Epithelial cell of proximal tubule (primary cell): Measurements from ENCODE around the gene TMEM54. TPM values are rescaled to one million over a fixed set of nuclear protein-coding genes. Genes with fewer than 3 reads are reported as not detected.

Experiments used
- DNase-seq: peaks from one replicate; pipeline ENCODE4 v3.0.0-alpha.2; 2011; ENCODE audit warnings: low read depth
- H3K4me3 ChIP-seq: 2 replicates; pipeline ENCODE4 v1.5.1; 2011; ENCODE audit warnings: low read depth, mild to moderate bottlenecking, low read length
- total RNA-seq: library from RNA; depleted of rRNA; stranded (reverse); fragments of >200 nt; gene quantifications from 2 replicates; pipeline ENCODE4 v1.2.3, GENCODE V29; 2015
- TF ChIP-seq, protein P1 (sequence below): conservative IDR thresholded peaks from 2 replicates; pipeline ENCODE4 v1.5.1; 2012; ENCODE audit warnings: low read depth, mild to moderate bottlenecking, low read length

Gene TMEM54
- total RNA-seq, 1 donor from 2014 or later = 131 TPM

DNA sequence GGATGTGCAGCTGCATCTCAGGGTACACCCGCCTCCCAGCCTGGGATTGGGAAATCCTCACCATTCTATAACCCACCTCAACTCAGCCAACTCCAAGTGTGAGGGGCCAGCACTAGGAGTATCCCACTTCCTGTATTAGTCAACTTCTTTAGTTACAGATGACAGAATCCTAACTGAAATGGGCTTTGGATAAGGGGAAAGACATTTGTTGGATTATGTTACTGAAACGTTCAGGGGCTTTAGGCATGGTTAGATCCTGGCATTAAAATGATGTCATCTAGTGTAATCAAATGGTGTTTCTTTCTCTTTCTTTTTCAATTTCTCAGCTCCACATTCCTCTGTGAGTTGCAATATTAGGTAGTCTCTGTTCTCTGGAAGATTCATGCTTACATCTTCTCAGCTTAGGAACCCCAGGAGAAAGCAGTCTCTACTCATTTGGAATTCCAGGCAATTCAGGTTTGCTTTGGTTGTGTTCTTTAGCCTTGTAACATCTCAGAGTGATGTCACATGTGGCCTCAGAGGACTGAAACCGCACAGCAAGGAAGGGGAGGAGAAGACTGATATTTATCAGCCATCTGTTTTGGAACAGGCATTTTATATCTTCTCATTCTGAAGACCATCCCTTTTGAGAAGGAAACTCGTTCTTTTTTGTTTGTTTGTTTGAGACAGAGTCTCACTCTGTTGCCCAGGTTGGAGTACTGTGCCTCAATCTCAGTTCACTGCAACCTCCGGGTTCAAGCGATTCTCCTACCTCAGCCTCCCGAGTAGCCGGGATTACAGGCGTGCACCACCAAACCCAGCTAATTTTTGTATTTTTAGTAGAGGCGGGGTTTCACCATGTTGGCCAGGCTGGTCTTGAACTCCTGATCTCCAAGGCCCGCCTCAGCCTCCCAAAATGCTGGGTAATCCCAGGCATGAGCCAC lies 18.9 kb upstream of the TMEM54 start:
- DNase-seq = peak; percentile 64
- peak overlapping the region; percentile 24 for H3K4me3 ChIP-seq
- TF ChIP-seq, protein P1, sequence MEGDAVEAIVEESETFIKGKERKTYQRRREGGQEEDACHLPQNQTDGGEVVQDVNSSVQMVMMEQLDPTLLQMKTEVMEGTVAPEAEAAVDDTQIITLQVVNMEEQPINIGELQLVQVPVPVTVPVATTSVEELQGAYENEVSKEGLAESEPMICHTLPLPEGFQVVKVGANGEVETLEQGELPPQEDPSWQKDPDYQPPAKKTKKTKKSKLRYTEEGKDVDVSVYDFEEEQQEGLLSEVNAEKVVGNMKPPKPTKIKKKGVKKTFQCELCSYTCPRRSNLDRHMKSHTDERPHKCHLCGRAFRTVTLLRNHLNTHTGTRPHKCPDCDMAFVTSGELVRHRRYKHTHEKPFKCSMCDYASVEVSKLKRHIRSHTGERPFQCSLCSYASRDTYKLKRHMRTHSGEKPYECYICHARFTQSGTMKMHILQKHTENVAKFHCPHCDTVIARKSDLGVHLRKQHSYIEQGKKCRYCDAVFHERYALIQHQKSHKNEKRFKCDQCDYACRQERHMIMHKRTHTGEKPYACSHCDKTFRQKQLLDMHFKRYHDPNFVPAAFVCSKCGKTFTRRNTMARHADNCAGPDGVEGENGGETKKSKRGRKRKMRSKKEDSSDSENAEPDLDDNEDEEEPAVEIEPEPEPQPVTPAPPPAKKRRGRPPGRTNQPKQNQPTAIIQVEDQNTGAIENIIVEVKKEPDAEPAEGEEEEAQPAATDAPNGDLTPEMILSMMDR = no peak

DNA sequence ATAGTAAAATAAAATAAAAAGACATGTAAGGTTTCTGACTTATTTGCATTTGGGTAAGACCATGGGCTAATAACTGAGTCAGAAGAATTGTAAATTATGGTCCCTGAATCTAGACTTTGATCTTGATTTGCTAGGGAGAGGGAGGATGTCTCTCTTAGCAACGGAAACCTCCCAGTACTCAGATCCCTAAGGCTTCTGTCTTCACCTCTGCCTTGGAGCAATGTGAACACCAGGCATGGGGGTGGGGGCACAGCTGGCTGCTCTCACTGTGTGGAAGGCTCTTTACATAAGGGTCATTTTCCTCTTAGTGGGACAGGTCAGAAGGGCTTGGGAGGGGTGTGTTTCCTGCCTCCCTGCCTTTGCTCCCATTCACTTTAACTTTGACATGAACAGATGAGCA lies 17.0 kb upstream of the TMEM54 start:
- no peak overlapping the region for H3K4me3 ChIP-seq
- DNase-seq = no peak
- TF ChIP-seq, protein P1 = no peak

DNA sequence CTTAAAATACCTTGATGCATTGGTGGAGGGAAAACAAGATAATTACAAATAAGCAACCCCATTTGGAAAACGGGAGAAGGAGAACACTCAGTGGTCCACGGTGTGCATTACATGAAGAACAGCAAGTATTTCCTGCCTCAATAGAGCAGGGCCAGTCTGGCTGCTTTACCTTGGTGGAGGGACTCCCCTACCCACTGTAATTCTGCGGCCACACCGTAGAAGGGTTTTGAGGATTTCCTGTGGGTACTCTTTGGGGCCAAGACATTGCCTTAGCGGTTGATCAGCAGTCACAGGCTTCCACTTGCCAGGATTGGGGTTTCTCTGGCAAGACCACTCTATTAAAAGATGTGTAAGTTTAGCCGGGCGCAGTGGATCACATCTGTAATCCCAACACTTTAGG lies 16.3 kb upstream of the TMEM54 start:
- no peak overlapping the region for H3K4me3 ChIP-seq

DNA sequence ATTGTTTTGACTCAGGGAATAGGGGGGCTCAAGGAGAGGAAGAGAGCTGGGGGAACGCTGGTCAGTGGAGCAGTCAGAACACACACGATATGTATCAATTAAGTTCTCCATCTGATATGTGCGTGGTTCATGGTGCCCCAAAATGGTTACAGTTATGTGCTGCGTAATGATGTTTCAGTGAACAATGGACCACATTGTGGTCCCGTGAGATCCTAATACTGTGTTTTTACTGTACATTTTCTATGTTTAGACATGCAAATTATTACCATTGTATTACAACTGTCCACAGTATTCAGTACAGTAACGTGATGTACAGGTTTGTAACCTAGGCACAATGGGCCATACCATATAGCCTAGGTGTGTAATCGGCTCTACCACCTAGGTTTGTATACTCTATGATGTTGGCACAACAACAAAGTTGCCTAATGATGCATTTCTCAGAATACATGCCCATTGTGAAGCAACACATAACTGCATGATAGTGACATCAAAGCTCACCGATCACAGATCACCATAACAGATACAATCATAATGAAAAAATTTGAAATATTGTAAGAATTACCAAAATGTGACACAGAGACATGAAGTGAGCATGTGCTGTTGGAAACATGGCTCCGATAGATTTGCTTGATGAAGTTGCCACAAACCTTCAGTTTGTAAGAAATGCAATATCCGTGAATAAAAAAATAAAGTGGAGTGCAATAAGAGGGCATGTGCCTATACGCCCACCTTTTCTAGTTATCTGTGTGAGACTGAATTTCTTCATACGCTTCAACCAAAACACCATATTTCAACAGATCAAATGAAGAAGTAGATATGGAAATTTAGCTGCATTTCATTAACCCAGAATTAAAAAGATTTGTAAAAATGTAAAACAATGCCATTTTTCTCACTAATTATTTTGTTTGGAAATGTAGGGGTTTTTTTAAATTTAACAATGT lies 14.8 kb upstream of the TMEM54 start:
- DNase-seq = no peak
- TF ChIP-seq, protein P1 = no peak
- H3K4me3 ChIP-seq = no peak overlapping the region

More for the DNA sequence above, 16.3 kb upstream of the TMEM54 start:
- no peak for DNase-seq
- TF ChIP-seq, protein P1 = no peak

DNA sequence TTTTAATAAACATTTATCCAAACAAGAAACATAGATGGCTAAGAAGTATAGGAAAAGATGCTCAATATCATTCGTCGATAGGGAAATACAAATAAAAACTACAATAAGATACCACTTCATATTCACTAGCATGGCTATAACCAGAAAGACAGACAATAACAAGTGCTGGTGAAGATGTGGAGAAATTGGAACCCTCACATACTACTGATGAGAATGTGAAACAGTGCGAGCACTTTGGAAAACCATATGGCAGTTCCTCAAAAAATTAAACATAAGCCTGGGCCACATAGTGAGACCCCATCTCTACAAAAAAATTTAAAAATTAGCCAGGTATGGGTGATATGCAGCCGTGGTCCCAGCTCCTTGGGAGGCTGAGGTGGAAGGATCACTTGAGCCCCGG lies 9.1 kb upstream of the TMEM54 start:
- no peak for DNase-seq
- no peak overlapping the region for H3K4me3 ChIP-seq
- TF ChIP-seq, protein P1 = no peak

DNA sequence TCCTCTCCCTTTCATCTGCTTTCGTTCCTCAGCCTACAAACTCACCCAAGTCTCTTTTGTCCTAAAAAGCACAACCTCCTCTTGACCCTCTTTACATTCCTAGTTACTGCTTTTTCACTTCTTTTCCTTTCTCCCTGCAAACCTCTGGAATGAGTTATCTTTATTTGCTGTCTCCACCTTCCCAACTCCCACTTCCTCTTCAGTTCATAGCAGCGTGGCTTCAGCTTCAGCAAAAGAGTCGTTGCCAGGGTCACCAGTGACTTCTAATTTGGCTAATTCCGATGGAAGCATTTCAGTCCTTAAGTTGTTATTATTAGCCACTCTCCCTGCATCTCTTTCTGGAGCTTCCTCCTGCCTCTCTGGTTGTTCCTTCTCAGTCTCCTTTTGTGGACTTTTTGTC lies 6.2 kb upstream of the TMEM54 start:
- DNase-seq = no peak
- TF ChIP-seq, protein P1 = no peak
- H3K4me3 ChIP-seq = no peak overlapping the region
